Activated naive CD4-positive, alpha-beta T cell treated with anti-CD3 and anti-CD28 coated beads, Interleukin-2, amount 10 ng/mL, durations not matched to agents 7 days and 5 days (primary cell): ENCODE data around the gene MRPL9.
A peak's percentile ranks its signal among the peaks of the same experiment; 100 is the strongest.

Experiments
- CTCF ChIA-PET: fragments of 350-600 bp; sonication (Branson Sonifier 250); formaldehyde crosslinking; loops from one replicate; lab custom pipeline; 2021; ENCODE audit warnings: antibody characterized with exemption; lab: Charles Lee
- DNase-seq: peaks from one replicate; pipeline ENCODE4 v3.0.0-alpha.2; 2020
- H3K27ac Mint-ChIP-seq: one replicate; pipeline ENCODE4 v1.8.0; 2021; ENCODE audit warnings: mild to moderate bottlenecking, moderate library complexity, mixed read lengths
- H3K27me3 Mint-ChIP-seq: one replicate; pipeline ENCODE4 v1.8.0; 2021; ENCODE audit warnings: mild to moderate bottlenecking, mixed read lengths
- H3K36me3 Mint-ChIP-seq: one replicate; pipeline ENCODE4 v1.8.0; 2021; ENCODE audit warnings: mixed read lengths
- H3K4me1 Mint-ChIP-seq: one replicate; pipeline ENCODE4 v1.8.0; 2021; ENCODE audit warnings: mixed read lengths
- H3K4me3 Mint-ChIP-seq: one replicate; pipeline ENCODE4 v1.8.0; 2021; ENCODE audit warnings: mild to moderate bottlenecking, moderate library complexity, mixed read lengths
- H3K9me3 Mint-ChIP-seq: one replicate; pipeline ENCODE4 v1.8.0; 2021; ENCODE audit warnings: mixed read lengths

Gene MRPL9

DNA sequence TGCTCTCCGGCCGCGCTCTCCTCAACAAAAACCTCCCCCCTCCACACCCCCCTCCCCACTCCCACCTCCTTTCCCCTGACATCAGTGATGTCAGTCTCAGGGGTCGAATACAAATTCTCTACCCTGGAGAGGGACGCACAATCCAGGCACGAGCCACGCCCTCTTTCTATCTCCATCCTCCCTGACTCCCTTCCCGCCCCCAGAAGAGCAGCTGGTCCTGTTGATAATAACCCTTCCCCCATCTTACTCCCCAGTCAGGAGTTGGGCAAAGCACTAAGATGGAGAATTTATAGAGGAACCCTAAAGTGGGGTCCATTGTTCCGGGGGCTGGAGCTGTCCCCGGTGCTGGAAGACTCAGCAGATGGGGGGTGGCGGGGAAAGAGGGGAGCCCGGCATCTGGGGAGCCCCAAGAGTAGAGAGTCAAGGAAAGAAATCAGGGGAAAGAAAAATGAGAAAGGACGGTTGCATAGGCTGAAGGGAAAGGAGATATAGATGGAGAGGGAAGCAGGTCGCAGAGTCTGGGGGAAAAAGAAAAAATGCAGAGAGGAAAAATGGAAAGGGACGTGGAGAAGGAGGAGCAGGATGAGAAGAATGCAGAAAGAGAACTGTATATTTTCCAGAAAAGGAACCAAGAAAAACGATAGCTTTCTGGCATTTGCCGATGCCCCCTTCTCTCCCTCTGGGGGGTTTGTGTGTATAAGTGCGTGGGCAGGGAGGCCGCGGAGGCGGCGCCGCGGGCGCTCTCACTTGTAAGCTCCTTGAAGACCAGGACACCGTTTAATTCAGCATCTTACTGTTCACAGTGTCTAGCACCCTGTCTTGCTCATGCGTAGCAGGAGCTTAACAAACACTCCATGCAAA lies 46.3 kb downstream of the MRPL9 start, which contains the start of gene CELF3:
CELF3 (minus strand) TSS at position 33 of the 861 bp plus-strand sequence. CDS start 783 bp downstream, outside the sequence.
- DNase-seq = peak; percentile 56
- H3K36me3 Mint-ChIP-seq = no peaks in the 10 kb centered on the region
- H3K9me3 Mint-ChIP-seq = no peaks in the 10 kb centered on the region
- CTCF ChIA-PET = interaction anchor here (0.7 to 1.8 kb wide), 2 partner anchors 17 to 285 kb away, joined by 3 to 6 read pairs; no protein-coding TSS in a partner anchor
- H3K4me1 Mint-ChIP-seq = peaks cover 24% of the 10 kb centered on the region
- peaks cover 98% of the 10 kb centered on the region for H3K27me3 Mint-ChIP-seq
- H3K27ac Mint-ChIP-seq = no peak within 1 kb of the TSS
- H3K4me3 Mint-ChIP-seq = no peak within 1 kb of the TSS

DNA sequence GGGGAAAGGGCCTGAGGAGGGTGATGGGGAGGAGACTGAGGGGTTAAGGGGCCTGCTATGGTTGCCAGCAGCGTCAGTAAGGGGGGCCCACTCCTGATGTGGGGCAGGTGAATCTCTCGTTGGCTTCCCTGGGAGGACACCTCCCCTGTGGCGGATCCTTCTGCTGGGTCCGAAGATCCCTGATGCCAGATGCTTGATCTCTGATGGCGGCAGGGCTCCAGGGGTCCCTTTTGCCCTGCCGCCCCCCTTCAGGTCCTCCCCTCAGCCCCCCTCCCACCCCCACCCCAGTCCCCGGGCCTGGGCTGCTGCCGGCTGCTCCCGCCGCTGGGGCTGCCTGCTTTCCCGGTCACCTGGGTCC lies 46.9 kb downstream of the MRPL9 start:
- Mint-ChIP-seq H3K4me1 (peaks cover 18% of the 10 kb centered on the region), H3K36me3 (no peaks in the 10 kb centered on the region), H3K27ac (no peak overlapping the region), H3K4me3 (no peak overlapping the region), H3K9me3 (no peaks in the 10 kb centered on the region), H3K27me3 (peaks cover 98% of the 10 kb centered on the region)
- no peak for DNase-seq
- CTCF ChIA-PET = interaction anchor here (1.8 kb wide), 1 partner anchor 18 kb away, joined by 6 read pairs; no protein-coding TSS in a partner anchor

DNA sequence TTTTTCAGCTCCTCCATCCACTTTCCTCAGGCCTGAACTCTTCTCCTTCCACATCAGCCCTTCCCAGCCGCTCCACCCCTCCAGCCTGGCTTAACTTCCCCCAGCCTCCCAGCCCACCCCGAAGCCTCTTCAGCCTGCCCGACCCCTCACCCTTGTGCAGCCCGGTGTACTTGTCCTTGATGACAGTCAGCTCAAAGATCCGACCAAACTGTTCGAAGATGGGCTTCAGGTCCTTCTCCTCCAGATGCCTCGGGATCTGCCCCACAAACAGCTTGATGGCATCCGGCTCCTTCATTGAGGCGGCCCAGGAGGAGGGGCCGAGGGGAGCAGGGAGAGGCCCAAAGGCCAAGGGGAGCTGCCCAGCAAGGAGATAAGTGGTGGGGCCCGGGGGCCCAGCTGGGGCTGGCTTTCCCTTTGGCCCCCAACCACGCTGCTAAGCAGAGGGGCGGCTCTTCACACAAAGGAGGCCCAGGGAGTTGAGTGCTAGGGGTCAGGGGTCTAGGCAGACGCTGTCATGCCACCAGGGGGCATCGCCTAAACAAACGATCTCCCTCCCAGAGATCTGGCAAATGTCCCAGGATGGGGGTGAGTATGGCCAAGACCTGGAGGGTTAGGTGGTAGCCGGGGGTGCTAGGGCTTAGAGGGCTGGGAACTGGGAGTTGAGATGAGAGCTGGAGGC lies 47.4 kb downstream of the MRPL9 start:
- DNase-seq = no peak
- Mint-ChIP-seq H3K27ac (no peak overlapping the region), H3K9me3 (no peaks in the 10 kb centered on the region), H3K27me3 (peaks cover 92% of the 10 kb centered on the region), H3K36me3 (no peaks in the 10 kb centered on the region), H3K4me1 (peaks cover 14% of the 10 kb centered on the region), H3K4me3 (no peak overlapping the region)
- CTCF ChIA-PET = interaction anchor here (1.8 kb wide), 1 partner anchor 19 kb away, joined by 6 read pairs; no protein-coding TSS in a partner anchor

DNA sequence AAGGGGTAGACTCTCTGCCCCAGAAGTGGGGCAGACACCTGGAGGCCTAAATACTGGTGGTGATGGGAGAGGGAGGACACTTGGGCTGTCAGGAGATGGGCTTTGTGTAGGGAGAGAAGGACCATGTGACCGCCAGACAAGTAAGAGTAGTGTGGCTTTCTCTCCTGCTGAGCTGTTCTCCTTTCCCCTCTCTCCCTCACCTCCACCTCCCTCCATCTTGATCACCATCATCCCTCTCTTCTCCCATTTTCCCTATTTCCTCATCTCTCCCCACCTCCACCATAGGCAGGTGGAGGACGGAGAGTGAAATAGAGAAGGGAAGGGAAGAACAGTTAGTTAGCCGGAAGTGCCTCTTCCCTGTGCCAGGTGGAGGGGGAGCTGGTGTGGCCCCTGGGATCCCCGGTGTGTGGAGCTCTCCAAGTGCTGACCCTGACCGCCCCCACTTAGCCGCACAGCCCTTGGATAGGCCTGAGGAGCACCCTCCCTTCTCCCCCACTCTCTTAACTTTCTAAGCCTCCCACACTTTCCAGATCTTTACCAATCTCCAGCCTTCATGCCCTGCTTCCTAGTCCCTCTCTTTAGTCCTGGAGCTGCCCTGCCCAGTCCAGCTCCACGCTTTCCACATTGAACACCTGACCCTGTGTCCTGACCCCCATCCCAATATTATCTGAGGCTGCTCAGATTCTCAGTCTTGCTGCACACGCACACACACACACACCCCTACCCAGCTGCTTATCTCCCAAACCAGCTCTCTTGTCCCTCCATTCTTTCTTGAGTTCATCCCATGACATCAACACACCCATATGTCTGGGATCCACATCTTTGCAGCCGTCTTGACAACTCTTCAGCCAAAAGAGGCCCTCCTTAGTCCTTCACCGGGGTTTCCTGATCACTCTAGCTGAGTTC lies 48.2 kb downstream of the MRPL9 start:
- no peak for DNase-seq
- CTCF ChIA-PET = no interaction called here

DNA sequence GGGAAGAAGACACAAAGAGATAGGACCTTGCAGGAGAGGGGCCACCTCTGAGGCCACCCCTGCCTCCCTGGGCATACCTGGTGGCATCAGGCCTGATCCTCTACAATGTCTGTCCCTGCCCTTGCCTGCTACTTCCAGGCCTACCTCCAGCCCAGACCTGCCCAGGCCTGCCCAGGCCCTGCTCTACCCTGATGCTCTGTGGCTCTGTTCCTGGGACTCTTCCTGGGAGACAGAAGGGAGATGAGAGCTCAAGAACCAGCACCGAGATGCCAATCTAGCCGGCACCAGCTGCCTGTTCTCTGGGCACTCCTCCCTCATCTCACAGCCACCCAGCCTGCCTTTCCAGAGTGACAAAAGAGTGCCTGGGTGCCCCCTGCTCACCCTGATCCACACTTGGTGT lies 49.4 kb downstream of the MRPL9 start:
- no peaks in the 10 kb centered on the region for H3K36me3 Mint-ChIP-seq
- H3K4me3 Mint-ChIP-seq = no peak overlapping the region
- DNase-seq = no peak
- peaks cover 86% of the 10 kb centered on the region for H3K27me3 Mint-ChIP-seq
- CTCF ChIA-PET = no interaction called here
- peaks cover 5% of the 10 kb centered on the region for H3K4me1 Mint-ChIP-seq
- no peaks in the 10 kb centered on the region for H3K9me3 Mint-ChIP-seq
- peak overlapping the region; percentile 43 for H3K27ac Mint-ChIP-seq

More for the DNA sequence above, 48.2 kb downstream of the MRPL9 start:
- Mint-ChIP-seq H3K36me3 (no peaks in the 10 kb centered on the region), H3K27ac (no peak overlapping the region), H3K9me3 (no peaks in the 10 kb centered on the region), H3K27me3 (peaks cover 86% of the 10 kb centered on the region), H3K4me1 (peaks cover 6% of the 10 kb centered on the region), H3K4me3 (no peak overlapping the region)

DNA sequence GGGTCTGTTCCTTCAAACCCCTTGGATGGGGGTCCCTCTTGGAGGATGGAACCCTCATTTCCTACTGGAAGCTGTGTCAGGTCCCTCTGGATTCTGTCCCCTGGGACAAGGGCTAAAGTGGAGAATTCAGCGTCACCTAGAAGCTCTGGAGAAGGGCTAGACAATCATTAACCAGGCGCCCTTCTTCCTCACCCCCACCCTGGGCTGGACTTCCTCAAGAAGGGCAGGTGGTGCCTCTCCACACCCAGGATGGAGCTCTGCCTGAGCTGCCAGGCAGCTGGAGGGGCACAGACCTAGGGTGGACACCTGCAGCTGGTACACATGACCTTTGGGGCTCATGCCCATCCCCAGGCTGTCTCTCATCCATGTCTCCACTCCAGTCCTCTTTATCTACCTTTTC lies 50.3 kb downstream of the MRPL9 start:
- Mint-ChIP-seq H3K36me3 (no peaks in the 10 kb centered on the region), H3K4me3 (no peak overlapping the region), H3K9me3 (no peaks in the 10 kb centered on the region), H3K27me3 (peaks cover 78% of the 10 kb centered on the region), H3K4me1 (peaks cover 5% of the 10 kb centered on the region), H3K27ac (no peak overlapping the region)
- DNase-seq = no peak
- CTCF ChIA-PET = interaction anchor here (1.8 kb wide), 1 partner anchor 123 kb away, joined by 4 read pairs; no protein-coding TSS in a partner anchor

DNA sequence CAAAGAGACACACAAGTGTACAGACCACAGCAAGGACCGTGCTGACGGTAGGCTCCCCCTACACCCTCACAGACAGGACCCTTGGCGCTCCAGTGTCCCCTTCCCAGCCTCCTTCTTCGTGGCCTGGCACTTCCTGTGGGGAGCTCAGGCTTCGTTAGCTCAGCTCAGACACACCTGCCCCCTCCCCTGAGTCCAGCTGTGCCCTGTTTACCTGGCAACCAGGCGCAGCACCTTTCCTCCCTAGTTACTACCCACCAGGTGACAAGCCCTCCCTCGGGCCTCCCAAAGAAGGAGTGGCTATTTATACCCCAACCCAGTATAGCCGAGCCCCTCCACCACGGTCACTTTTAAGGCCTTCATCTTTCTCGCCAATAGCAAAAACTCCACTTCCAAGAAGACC lies 51.3 kb downstream of the MRPL9 start:
- no peak for DNase-seq
- Mint-ChIP-seq H3K27ac (no peak overlapping the region), H3K4me1 (peaks cover 4% of the 10 kb centered on the region), H3K27me3 (peaks cover 69% of the 10 kb centered on the region), H3K9me3 (no peaks in the 10 kb centered on the region), H3K4me3 (no peak overlapping the region), H3K36me3 (no peaks in the 10 kb centered on the region)
- CTCF ChIA-PET = interaction anchor here (1.8 kb wide), 1 partner anchor 125 kb away, joined by 4 read pairs; no protein-coding TSS in a partner anchor

DNA sequence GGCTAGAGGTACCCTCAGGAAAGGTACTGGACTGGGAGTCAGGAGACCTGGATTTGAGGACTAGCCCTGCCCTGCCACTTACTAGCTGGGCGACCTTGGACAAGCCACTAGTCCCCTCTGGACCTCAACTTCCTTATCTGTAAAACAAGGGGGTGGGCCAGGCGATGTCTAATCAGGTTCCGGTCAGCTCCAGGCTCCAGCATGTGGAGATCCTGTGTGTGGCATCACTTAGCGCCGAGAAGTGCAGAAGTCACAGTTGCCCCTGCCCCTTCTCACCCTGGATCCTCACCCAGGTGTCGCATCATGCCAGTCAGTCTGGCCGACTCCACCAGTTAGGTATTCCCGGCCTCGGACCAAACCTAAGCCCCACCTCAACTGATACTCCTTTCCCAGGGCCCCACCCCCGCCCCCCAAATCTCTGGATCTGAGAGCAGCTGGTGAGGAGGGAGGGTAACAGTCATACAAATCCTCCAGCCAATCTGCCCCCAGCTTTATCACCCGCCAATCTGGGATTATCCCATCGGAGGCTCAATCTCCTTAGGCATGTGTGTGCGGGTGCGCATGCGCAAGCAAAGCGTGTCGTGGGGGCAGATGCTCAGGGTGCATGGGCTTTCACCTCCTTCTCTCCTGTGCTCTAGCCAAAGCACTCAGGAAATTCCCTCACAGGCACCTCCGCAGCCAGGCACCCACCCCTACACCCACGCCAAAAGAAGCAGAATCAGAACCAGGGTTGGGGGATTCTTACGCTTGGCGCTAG lies 52.1 kb downstream of the MRPL9 start:
- CTCF ChIA-PET = interaction anchor here (1.8 kb wide), 1 partner anchor 125 kb away, joined by 4 read pairs; no protein-coding TSS in a partner anchor

DNA sequence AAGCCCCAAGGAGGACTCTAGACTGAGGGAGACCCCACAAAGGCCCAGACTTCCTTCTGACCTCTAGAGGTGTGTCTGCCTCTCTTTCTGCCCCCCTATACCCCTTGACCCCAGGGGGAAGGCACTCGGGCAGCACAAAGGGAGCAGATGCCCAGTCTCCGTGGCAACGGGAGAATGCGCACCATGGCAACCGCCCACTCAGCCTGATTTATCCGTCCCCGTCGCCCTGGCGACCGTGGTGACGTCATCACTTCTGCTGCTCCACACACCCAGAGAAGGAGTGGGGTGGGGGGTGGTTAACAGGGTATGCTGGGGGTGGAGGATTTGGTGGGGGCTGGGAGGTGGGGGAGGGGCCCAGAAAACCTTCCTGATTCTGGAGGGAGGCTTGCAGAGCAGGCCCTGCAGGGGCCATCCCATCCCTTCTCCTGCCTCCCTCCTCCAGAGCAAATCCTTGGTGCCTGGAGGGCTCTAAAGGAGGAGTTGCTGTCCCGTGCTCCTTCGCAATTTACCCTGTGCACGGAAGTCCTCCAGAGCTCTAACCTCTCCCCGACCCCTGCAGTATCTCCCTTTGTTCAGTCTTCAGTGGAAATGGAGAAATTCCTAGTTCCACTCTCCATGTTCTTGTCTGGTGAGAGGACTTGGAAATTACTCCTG lies 53.0 kb downstream of the MRPL9 start:
- peaks cover 63% of the 10 kb centered on the region for H3K27me3 Mint-ChIP-seq
- CTCF ChIA-PET = interaction anchor here (1.3 kb wide), 1 partner anchor 24 kb away, joined by 3 read pairs; no protein-coding TSS in a partner anchor
- H3K36me3 Mint-ChIP-seq = no peaks in the 10 kb centered on the region
- peak; percentile 35 for DNase-seq
- no peak overlapping the region for H3K4me3 Mint-ChIP-seq
- no peaks in the 10 kb centered on the region for H3K9me3 Mint-ChIP-seq
- H3K27ac Mint-ChIP-seq = no peak overlapping the region
- H3K4me1 Mint-ChIP-seq = peaks cover 6% of the 10 kb centered on the region

More for the DNA sequence above, 52.1 kb downstream of the MRPL9 start:
- Mint-ChIP-seq H3K4me1 (peaks cover 6% of the 10 kb centered on the region), H3K9me3 (no peaks in the 10 kb centered on the region), H3K27ac (no peak overlapping the region), H3K4me3 (no peak overlapping the region), H3K36me3 (no peaks in the 10 kb centered on the region), H3K27me3 (peaks cover 66% of the 10 kb centered on the region)
- DNase-seq = no peak
